DND-41 (cell line): ENCODE results near the gene ST14.

Source experiments
- ATAC-seq: fragments of 200-7000 bp; cut with Tn5 transposase; 3 replicates; pipeline ENCODE4 v1.9.1; 2021; ENCODE audit warnings: low read depth; ENCODE audit not compliant: insufficient read depth
- DNase-seq: peaks from one replicate; pipeline ENCODE4 v3.0.0-alpha.2; 2020
- H2AFZ ChIP-seq: 2 replicates; pipeline ENCODE4 v1.6.0; 2012; ENCODE audit warnings: low read depth, low read length
- H3K27ac ChIP-seq: 2 replicates; pipeline ENCODE4 v1.5.1; 2012; ENCODE audit warnings: low read length, inconsistent platforms
- H3K27me3 ChIP-seq: fragments of 200-600 bp; sonication (generic); 2 replicates; pipeline ENCODE4 v1.6.0; 2012; ENCODE audit warnings: low read length, mild to moderate bottlenecking, inconsistent platforms; ENCODE audit not compliant: insufficient read depth, poor library complexity
- H3K36me3 ChIP-seq: 2 replicates; pipeline ENCODE4 v1.5.1; 2012; ENCODE audit warnings: low read length, inconsistent platforms; ENCODE audit not compliant: insufficient read depth
- H3K4me1 ChIP-seq: 2 replicates; pipeline ENCODE4 v1.5.1; 2012; ENCODE audit warnings: mild to moderate bottlenecking, low read length; ENCODE audit not compliant: insufficient read depth
- H3K4me2 ChIP-seq: 2 replicates; pipeline ENCODE4 v1.6.0; 2012; ENCODE audit warnings: mild to moderate bottlenecking, moderate library complexity, low read length, inconsistent platforms; ENCODE audit not compliant: insufficient read depth
- H3K4me3 ChIP-seq, 2 experiments: fragments of 200-600 bp in 1 of 2; shearing (Covaris generic) in 1 of 2; 2 replicates each; pipeline ENCODE4 v1.5.1; 2012 to 2016; ENCODE audit warnings: inconsistent platforms in 2 of 2, low read length in 2 of 2, mild to moderate bottlenecking in 2 of 2, low read depth in 1 of 2, moderate library complexity in 1 of 2
- H3K79me2 ChIP-seq: 2 replicates; pipeline ENCODE4 v1.6.0; 2012; ENCODE audit warnings: low read length, inconsistent platforms; ENCODE audit not compliant: insufficient read depth
- H3K9ac ChIP-seq: 2 replicates; pipeline ENCODE4 v1.6.0; 2012; ENCODE audit warnings: low read depth, mild to moderate bottlenecking, inconsistent platforms, low read length, moderate library complexity
- H3K9me3 ChIP-seq: 2 replicates; pipeline ENCODE4 v1.5.1; 2012; ENCODE audit warnings: low read length, moderate library complexity, mild to moderate bottlenecking, inconsistent platforms; ENCODE audit not compliant: insufficient read depth, severe bottlenecking
- H4K20me1 ChIP-seq: 2 replicates; pipeline ENCODE4 v1.6.0; 2012; ENCODE audit warnings: low read length; ENCODE audit not compliant: insufficient read depth
- EZH2 ChIP-seq: IDR thresholded peaks from 3 replicates; pipeline ENCODE4 v1.6.1; 2012; ENCODE audit warnings: borderline replicate concordance, low read depth, mild to moderate bottlenecking, moderate library complexity, low read length, inconsistent platforms; ENCODE audit not compliant: severe bottlenecking
- TF ChIP-seq, protein P1 (sequence below): IDR thresholded peaks from 2 replicates; pipeline ENCODE4 v1.5.1; 2012; ENCODE audit warnings: borderline replicate concordance, low read length, moderate library complexity, mild to moderate bottlenecking; ENCODE audit not compliant: poor library complexity, severe bottlenecking; ENCODE audit errors: extremely low read depth

The ST14 gene

DNA sequence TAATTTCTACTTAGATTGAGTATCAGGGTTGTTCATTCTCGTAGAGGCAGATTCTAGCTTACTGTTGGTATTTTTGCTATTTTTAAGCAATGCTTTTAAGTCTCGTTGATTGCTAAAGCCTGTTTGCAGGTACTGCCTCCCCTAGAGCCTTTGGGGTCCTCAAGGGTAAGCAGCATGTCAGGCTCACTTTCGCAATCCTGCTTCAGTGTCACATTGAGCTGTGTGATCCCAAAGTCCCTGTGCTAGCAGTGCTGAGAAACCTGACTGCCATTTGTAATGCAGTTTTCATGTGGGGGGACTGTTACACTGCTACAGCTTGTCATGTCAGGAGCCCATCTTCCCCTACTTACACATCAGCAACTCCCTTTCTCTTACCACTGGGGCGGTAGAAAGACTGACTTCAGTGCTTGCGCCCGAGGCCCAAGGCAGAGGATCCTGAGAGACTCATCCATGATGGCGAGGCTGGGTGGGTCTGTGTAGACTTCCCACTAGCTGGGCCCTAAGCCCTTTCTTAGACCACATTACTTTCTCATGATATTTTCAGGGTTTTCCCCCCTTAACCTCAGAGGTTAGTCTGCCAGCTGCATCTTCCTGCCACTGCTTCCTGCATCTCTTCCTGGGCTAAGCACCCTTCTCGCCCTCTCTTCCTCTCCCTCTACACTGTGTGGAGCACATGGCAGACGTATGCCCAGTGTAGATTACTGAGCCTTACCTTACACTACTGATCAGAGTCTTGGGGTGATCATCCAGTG, 40.8 kb upstream of the ST14 start:
- TF ChIP-seq, protein P1, sequence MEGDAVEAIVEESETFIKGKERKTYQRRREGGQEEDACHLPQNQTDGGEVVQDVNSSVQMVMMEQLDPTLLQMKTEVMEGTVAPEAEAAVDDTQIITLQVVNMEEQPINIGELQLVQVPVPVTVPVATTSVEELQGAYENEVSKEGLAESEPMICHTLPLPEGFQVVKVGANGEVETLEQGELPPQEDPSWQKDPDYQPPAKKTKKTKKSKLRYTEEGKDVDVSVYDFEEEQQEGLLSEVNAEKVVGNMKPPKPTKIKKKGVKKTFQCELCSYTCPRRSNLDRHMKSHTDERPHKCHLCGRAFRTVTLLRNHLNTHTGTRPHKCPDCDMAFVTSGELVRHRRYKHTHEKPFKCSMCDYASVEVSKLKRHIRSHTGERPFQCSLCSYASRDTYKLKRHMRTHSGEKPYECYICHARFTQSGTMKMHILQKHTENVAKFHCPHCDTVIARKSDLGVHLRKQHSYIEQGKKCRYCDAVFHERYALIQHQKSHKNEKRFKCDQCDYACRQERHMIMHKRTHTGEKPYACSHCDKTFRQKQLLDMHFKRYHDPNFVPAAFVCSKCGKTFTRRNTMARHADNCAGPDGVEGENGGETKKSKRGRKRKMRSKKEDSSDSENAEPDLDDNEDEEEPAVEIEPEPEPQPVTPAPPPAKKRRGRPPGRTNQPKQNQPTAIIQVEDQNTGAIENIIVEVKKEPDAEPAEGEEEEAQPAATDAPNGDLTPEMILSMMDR: no peak
- TF ChIP-seq EZH2: no peak
- ATAC-seq (peak; percentile 94), DNase-seq (peak; percentile 74)
- H3K4me2 ChIP-seq: peak overlapping the region; percentile 36
- H3K9me3 ChIP-seq: no peaks in the 10 kb centered on the region
- peaks cover 27% of the 10 kb centered on the region for H3K4me1 ChIP-seq
- no peaks in the 10 kb centered on the region for H3K79me2 ChIP-seq
- H3K9ac ChIP-seq: no peak overlapping the region
- H4K20me1 ChIP-seq: no peaks in the 10 kb centered on the region
- H3K4me3 ChIP-seq: no peak overlapping the region
- H3K36me3 ChIP-seq: peaks cover 30% of the 10 kb centered on the region
- peak overlapping the region; percentile 77 for H3K27ac ChIP-seq
- H3K27me3 ChIP-seq: no peaks in the 10 kb centered on the region
- H2AFZ ChIP-seq: peak overlapping the region; percentile 35; the same call in 1 of the 2 replicates

DNA sequence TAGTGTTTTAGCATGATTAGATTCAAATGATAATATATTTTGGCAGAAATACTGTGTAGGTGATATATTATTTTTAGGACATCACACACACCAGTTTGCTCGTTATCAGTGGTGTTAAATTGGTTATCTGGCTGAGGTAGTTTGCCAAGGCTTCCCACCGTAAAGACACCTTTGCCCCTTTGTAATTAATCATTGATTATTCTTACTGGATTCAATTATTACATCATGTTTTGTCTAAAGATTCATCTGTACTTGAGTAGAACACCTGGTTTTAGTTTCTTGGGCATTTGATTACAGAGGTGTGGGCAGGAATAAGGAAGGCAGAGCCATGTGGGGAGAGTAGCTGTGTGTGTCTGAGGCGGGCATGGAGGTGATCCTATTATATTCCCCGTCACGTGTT, 39.5 kb upstream of the ST14 start:
- H3K4me1 ChIP-seq: peaks cover 27% of the 10 kb centered on the region

DNA sequence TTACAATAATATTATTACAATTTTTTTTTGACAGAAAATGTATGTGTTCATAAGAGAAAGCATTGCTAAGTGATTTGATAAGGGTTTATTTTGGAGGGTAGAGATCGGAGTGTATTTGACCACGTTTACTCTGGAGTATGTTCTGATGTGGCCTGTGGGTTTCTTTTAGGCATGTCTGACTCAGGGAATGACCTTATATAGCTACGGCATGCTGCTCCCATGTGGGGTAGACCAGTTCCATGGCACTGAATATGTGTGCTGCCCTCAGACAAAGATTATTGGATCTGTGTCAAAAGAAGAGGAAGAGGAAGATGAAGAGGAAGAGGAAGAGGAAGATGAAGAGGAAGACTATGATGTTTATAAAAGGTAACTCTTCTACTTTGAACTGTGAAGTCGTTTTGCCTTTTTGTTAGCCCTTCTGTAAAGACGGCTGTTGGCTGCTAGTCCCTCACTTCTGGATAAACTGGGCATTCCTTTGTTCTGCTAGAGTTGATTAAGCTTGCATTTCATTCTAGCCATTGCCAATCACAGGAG, 38.1 kb upstream of the ST14 start:
- no peak for DNase-seq

More for the DNA sequence above, 39.5 kb upstream of the ST14 start:
- no peaks in the 10 kb centered on the region for H3K79me2 ChIP-seq
- H3K27ac ChIP-seq: peak overlapping the region; percentile 37; the same call in 1 of the 2 replicates
- no peak overlapping the region for H3K9ac ChIP-seq
- H3K27me3 ChIP-seq: no peaks in the 10 kb centered on the region
- H3K9me3 ChIP-seq: no peaks in the 10 kb centered on the region
- TF ChIP-seq EZH2: no peak
- TF ChIP-seq, protein P1: no peak
- H3K4me2 ChIP-seq: no peak overlapping the region
- H3K36me3 ChIP-seq: peaks cover 41% of the 10 kb centered on the region
- H4K20me1 ChIP-seq: no peaks in the 10 kb centered on the region
- H2AFZ ChIP-seq: no peak overlapping the region
- ATAC-seq (no peak), DNase-seq (no peak)
- no peak overlapping the region for H3K4me3 ChIP-seq

More for the DNA sequence above, 38.1 kb upstream of the ST14 start:
- H4K20me1 ChIP-seq: no peaks in the 10 kb centered on the region
- no peaks in the 10 kb centered on the region for H3K79me2 ChIP-seq
- peaks cover 27% of the 10 kb centered on the region for H3K4me1 ChIP-seq
- no peaks in the 10 kb centered on the region for H3K9me3 ChIP-seq
- no peak overlapping the region for H3K4me3 ChIP-seq
- H3K36me3 ChIP-seq: peaks cover 45% of the 10 kb centered on the region
- no peak overlapping the region for H3K4me2 ChIP-seq
- TF ChIP-seq, protein P1: no peak
- no peak for TF ChIP-seq EZH2
- ATAC-seq: no peak
- H3K27me3 ChIP-seq: no peaks in the 10 kb centered on the region
- no peak overlapping the region for H3K27ac ChIP-seq
- no peak overlapping the region for H2AFZ ChIP-seq
- H3K9ac ChIP-seq: no peak overlapping the region
